ENCODE measurements around the gene TMPRSS3. TPM values are rescaled to one million over a fixed set of nuclear protein-coding genes. Genes with fewer than 3 reads are reported as not detected.

TMPRSS3 gene
- 0.09 to 0.52 TPM (median 0.37 TPM) in 4 of 5 replicates, not detected in the other for total RNA-seq (2022; extraction: Qiagen RNA extraction; ENCODE audit: low read depth)

DNA sequence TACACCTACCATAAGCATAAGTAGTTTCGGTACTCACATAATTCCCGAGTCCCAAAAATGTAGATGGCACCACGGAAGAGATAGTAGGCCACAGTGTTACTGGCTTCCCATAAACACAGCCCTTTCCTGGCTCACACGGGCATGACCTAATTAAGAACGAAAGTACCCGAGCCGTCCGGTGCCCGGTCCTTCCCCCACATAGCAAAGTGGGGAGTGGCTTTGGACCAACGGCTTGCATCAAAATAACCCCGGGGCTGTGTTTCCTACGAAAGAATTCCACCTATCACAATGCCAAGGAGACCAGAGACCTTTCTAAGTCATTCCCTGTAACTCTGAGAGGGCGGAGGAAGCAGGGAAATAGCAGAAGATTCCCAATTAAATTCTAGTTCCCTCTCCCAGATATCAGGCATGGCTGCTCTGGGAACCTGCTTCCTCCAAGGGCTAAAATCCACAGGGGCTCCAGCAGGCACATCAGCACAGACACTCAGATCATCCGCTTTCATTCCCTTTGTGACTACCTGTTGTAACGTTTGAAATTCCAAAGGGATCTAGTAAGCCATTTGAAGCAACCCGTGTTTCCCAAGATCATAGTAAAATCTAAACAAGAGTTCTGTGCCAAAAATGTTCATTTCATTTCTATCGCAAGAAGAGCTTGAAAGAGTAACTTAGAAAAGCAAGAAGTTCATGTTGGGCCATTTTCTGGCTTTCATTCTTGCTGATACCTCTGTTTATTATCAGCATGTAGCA is at the start of gene TMPRSS3:
TSS of gene TMPRSS3 (minus strand) at position 148 of the 747 bp plus-strand sequence. CDS start 635 bp downstream, outside the sequence.

DNA sequence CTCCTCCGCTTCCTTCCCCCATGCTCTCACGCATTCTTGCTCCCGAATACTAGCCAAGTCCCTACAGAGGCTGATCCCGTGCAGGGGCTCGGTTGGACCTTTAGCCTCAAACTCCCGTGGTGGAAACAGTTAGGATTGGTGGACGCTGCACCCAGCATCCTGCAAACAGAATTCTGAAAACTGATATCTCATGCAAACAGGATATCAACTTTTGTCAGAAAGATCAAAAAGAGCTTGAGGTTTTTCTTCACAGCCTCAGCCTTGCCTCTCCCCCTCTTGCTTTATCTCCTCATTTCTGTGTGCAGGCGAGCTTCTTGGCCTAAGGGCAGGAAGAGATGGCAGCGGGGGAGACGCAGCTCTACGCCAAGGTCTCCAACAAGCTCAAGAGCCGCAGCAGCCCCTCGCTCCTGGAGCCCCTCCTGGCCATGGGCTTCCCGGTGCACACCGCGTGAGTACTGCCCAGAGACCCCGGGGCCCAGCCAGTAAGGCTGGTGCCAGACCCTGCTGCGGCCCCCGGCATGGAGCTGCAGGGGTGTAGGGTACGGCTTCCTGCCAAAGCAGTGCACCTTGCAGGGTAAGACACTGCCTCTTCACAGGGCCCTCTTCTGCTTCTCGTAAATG is 7.9 kb upstream of the TMPRSS3 start, which contains the start of gene UBASH3A:
TSS of gene UBASH3A (plus strand) at position 292 of the 621 bp plus-strand sequence. CDS start at position 336, 44 bp downstream.

DNA sequence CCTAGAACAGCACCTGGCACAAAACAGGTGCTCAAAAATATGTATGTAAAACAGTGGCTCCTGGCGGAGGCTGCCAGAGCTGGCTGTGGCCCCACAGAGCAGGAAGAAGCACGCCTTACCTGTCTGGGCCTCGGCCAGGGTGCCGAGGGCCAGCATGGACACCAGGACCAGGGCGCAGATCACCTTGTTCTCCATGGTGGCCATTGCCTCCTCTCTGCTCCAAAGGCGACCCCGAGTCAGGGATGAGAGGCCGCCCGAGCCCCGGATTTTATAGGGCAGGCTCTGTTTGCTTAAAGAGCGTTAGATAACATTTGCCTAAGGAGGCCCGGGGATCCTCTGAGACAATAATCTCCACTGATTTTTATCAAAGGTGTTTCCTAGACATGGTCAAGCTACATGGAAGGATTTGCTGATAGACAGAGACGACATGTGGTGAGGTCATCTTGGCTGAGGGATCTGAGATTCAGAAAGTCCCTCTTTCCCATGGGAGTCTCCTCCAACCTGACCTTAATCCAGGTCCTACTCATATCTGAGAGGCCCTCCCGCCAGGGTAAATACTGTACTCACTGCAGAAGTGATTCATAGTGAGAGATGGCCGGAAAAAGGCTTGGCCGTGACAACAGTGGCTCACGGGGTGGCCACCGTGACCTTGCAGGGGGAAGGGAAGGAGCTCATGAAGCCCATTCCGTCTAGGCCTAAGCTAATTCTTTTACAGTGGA is 29.4 kb downstream of the TMPRSS3 start, which contains the start of gene TFF1:
TSS of gene TFF1 (minus strand) at position 244 of the 719 bp plus-strand sequence. CDS start at position 204, 40 bp downstream.

DNA sequence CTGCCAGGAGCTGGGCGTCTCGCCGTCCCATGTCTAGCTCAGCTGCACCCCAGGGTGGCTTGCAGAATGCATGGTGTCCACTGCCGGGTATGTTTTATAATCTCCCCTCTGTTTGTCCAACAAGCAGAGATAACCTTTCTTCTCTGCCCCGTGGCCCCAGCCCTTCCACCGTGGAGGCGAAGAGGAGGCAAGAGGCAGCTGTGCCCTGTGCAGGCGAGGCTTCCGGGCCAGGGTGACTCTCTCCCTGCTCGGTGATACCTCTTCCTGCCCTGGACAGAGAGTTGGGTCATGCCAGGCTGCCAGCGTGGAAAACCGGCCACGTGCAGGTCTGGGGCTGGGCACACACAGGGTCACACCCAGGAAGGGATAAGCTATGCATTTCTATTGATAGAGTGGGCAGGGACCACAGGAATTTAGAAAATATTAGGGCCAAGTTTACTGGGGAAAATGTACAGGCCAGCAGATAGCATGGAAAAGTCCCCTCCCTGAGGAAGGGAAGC is 44.9 kb downstream of the TMPRSS3 start, which contains the start of gene TFF2:
TSS of gene TFF2 (minus strand) at position 68 of the 500 bp plus-strand sequence. CDS start at position 31, 37 bp downstream.

Other genes starting within 250 kb of the TMPRSS3 start
- gene ABCG1, start 176.9 kb downstream of the TMPRSS3 start, total RNA-seq (2022; extraction: Qiagen RNA extraction; ENCODE audit: low read depth) = 1.8 to 2.9 TPM (median 2.0 TPM) in 5 replicates
- gene TFF3, start 80.6 kb downstream of the TMPRSS3 start, total RNA-seq (2022; extraction: Qiagen RNA extraction; ENCODE audit: low read depth) = not detected in 5 replicates
- gene TFF2, start 45.1 kb downstream of the TMPRSS3 start, total RNA-seq (2022; extraction: Qiagen RNA extraction; ENCODE audit: low read depth) = 0.10 TPM in 1 of 5 replicates, not detected in the others
- 25.6 to 32.2 TPM (median 29.4 TPM) in 5 replicates for gene TFF1, start 29.5 kb downstream of the TMPRSS3 start, total RNA-seq (2022; extraction: Qiagen RNA extraction; ENCODE audit: low read depth)
- 0.10 to 0.26 TPM (median 0.14 TPM) in 5 replicates for gene UBASH3A, start 7.8 kb upstream of the TMPRSS3 start, total RNA-seq (2022; extraction: Qiagen RNA extraction; ENCODE audit: low read depth)
- 0.51 to 0.98 TPM (median 0.65 TPM) in 5 replicates for gene RSPH1, start 100.2 kb upstream of the TMPRSS3 start, total RNA-seq (2022; extraction: Qiagen RNA extraction; ENCODE audit: low read depth)
- gene SLC37A1, start 117.8 kb upstream of the TMPRSS3 start, total RNA-seq (2022; extraction: Qiagen RNA extraction; ENCODE audit: low read depth) = 2.5 to 5.7 TPM (median 4.8 TPM) in 5 replicates